GM18520 (cell line): ENCODE measurements around the gene GMDS.
A peak's percentile ranks its signal among the peaks of the same experiment; 100 is the strongest.

Experiments
- ATAC-seq: cut with Tn5 transposase; IDR thresholded peaks from one replicate; pipeline ENCODE4 v1.9.1; 2021; ENCODE audit not compliant: unreplicated experiment

The GMDS gene

GRCh38 chr6:1814279-1814678 lies 431.1 kb downstream of the GMDS start:
- ATAC-seq = no peak

DNA sequence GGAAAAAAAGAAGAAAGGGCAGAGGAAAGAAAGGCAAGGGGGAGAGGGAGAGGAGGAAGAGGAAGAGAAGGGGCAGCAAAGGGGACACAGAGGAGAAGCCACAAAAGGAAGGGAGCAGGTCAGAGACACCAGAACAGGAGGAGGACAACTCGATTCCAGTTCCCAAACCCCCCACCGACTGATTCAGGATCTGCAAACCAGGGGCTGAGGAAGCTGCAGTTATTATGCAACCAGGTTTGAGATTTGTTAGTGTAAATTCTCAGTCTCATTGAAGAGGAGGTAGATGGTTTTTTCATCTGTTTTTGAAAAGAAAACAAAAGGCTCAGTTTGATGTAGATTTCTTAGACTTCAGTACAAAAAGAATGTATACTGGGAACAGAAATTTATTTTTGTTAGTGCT lies 432.9 kb downstream of the GMDS start:
- ATAC-seq = no peak

- no peak for ATAC-seq
Measured at GRCh38 chr6:1812034-1812433, 433.4 kb downstream of the GMDS start.

DNA sequence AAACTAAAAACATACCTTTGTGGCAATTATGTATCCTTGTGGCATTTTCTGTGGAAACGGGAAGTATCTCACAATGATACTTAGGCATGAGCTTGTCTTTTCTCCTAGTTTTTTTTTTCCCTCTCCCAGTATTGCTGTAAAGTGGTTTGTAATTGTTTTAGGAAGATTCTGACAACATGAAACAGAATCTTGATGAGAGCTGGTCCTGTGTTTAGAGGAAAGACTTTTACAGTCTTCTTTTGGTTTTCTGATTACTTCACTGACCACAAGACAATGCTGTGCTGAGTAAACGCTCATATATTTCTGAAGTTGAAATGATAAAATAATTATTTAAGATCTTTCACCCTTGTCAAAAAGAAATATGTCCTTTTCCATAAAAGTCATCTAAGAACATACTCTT lies 434.5 kb downstream of the GMDS start:
- no peak for ATAC-seq

DNA sequence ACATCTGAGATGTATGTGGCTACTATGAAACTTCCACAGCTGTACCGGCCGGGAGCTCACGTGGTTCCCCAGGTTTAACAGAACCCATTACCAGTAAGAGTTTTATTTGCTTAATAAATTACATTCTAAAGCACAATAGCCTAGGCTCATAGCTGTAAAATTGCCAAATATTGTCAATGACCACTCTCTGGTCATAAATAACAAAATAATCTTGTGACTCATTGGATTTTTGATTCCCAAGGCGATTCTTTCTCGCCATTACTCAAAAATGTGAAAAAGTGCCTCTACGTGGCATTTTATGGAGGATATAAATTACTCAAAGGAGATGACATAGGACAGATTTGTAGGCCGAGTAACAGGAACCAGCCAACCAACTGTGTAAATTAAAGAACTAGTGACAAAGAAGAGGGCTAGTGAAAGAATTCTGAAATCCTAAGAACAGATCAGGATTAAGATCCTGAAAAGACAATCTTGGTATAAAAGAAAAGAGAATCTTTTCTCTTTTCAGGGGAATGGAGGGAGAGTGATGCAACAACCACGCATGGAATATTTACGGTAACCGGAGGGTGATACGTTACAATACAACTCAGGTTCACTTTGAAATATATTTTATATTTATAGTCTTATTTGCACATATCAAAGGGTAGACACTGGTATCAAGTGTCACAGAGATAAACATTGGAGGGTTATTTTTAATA lies 436.0 kb downstream of the GMDS start:
- no peak for ATAC-seq

GRCh38 chr6:1806935-1807334 lies 438.5 kb downstream of the GMDS start:
- ATAC-seq = no peak

- ATAC-seq = no peak
Measured at GRCh38 chr6:1802491-1803395, 442.7 kb downstream of the GMDS start.

- no peak for ATAC-seq
Measured at GRCh38 chr6:1801401-1801800, 444.0 kb downstream of the GMDS start.

- ATAC-seq = no peak
Measured at GRCh38 chr6:1800845-1801244, 444.6 kb downstream of the GMDS start.

GRCh38 chr6:1798965-1799325 lies 446.5 kb downstream of the GMDS start:
- ATAC-seq = no peak

DNA sequence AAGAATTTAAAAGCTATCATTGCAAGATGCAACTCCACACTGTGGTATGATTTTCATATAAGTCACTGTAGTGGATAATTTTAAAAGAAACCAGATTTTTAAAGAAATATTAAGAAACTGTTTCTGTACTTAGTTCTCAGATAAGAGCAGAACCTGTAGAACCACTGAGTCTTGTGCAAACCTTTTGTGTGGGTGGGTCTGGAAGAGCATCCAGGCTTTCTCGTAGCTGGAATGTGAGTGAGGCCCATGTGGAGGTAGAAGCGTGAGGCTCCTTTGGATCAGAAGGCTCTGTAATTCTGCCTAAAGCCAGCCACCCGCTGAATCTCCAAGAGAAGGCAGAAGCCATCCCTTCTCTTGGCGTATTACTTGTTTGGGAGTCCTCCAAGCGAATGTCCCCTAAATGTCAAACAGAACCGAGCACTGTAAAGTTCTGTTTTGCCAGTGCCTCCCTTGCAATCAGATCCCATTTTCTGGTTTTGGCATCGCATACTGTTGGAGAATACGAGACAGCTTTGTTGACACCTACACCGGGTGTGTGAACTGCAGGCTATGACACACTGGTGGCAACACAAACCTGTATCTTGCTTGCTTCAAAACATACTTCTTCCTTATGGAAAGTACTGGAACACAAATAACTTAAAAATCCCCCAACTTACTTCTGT lies 447.0 kb downstream of the GMDS start:
- no peak for ATAC-seq

DNA sequence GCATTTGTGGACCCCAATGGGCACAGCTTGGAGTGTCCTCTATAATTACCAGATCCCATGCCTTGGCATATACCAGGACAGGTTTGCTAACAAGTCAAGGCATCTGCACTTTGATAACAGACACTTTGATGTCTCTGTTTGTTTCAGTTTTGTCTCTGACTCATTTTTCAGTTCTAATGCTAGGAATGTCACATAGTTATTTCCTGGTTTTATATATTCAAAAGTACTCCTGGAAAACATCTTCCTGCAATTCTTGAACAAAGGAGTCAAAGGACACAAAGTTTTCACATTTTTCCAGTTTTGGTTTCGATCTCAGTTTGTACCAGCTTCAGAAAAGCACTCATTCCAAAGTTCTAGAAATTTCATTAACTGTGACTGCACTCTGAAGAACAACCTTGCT lies 447.6 kb downstream of the GMDS start:
- no peak for ATAC-seq

GRCh38 chr6:1796706-1797529 lies 448.5 kb downstream of the GMDS start:
- ATAC-seq = peak; percentile 60

DNA sequence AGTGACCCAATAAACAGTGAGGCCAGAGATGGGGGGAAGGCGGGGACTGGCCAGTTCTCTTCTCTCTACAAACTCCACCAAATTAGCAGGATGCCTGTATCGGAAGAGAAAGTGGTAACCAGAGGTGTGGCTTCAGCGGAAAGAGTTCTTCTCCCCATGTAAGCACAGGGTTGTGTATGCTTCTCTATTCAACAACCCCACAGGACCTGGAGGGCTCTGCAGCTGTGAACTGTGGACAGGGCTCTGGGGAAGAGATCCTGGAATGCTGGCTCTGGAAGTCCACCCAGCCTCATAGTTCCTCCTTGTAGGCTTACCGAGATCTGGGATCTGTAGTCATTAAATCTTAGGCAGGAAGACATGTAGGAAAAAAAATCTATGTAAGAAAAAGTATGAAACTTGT lies 449.5 kb downstream of the GMDS start:
- ATAC-seq = no peak

DNA sequence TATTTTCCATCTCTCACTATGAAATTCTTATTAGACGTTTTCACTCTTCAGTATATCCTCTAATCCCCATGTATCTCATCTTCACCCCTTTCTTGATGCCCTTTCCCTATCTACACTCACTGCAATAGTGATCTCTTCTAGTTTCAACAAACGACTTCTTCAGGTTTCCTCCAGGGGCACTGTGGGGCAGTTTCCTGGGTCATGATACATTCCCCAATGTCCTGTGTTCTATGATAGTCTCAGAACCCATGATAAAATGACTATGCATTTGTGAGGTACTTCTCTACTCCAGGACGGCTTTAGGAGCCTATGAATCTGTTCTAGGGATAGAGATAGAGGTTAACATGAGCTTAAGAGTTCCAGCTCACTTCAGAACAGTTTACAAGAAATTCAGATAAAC lies 452.4 kb downstream of the GMDS start:
- ATAC-seq = no peak

DNA sequence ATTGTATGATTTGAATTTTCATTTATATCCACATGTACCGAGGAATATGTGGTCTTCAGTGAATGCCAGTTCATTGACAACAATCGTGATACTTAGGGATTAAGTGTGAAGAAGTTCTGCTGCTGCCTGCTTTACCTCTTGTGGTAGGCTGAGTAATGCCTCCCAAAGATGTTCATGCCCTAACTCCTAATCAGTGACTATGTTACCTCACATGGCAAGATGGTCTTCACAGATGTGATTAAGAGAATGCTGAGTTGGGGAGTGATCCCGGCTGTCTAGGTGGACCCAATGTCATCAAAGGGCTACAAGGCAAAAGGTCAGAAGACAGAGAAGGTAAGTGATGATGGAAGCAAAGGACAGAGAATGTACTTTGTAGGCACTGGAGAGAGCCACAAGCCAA lies 454.7 kb downstream of the GMDS start:
- no peak for ATAC-seq

DNA sequence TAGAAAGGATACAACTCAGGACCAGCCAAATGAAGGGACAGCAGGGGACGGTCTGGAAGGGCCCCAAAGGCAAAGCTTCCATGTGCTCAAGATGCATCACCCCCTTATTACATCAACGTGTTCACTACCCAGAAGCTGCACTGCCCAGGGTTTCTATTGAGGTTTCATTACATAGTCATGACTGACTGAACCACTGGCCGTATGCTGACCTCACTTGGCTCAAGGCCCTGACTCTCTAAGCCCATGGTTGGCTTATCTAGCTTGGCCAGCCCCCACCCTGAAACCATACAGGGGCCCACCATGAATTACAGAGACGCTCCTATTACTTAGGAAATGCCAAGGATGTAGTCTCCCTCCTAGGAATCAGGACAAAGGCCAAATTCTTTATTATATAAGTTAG lies 456.3 kb downstream of the GMDS start:
- no peak for ATAC-seq

DNA sequence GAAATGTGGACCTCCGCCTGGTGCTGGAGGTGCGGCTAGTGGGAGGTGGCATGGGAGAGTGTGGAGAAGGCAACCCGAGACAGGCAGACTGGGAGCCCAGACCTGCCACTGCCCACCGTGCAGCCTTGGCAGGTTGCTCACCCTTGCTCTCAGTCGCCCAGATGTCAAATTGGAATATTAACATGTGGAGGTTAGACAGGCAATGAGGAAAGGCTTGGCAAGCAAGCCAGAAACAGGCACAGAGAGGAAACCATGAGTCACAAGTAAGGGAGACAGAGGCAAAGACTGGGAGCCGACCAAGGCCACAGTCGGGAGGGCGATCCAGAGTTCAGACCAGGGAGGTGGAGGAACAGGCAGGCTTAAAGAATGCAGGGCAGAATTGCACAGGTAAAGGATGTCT lies 457.5 kb downstream of the GMDS start:
- no peak for ATAC-seq

- ATAC-seq = peak; percentile 84
Measured at GRCh38 chr6:1786455-1787453, 458.7 kb downstream of the GMDS start.

DNA sequence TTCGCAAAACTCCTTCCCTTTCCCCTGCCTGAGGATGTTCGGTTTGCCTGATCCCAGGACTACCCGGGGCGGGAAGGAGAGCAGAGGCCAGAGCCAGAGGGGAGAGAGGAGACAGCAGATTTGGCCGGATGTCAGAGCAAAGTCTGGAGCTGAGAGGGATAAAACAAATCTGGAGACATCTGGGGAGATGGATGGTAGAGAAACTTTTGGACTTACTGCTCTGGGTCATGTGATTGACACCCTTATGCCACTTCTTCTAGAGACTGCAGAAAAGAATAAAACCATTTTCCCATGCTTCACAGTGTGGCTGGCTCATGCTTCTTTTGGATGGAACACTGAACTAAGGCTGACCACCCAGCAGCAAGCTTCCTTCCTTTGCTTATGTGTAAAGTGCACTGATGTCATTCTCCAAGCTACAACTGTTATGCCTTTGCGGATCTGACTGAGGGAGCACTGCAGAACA lies 461.0 kb downstream of the GMDS start:
- ATAC-seq = no peak
